GM15510 (cell line): ENCODE data around the gene SPP2.

Experiments
- POLR2A ChIP-seq: IDR thresholded peaks from 3 replicates; pipeline ENCODE4 v1.6.1; 2011; ENCODE audit warnings: borderline replicate concordance; ENCODE audit not compliant: insufficient read length; ENCODE audit errors: extremely low read depth

The SPP2 gene

DNA sequence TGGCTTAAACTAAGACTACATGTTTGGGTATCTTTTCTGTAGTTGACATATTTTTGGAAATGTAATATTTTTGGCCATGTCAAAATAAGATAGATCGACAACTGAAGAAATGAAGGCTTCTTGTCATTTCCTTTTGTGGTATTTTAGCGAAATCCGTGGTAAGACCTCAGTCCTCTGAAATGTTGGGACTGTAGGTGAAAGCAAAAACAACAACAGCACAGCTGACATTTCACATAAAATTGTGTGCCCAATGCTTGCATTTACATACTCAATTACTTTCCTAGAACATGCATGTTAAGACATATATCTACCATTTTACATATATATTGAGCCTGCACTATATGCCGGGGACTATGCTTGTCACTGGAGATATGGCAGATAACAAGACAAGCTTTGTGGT is 50.2 kb downstream of the SPP2 start:
- no peak for TF ChIP-seq POLR2A

DNA sequence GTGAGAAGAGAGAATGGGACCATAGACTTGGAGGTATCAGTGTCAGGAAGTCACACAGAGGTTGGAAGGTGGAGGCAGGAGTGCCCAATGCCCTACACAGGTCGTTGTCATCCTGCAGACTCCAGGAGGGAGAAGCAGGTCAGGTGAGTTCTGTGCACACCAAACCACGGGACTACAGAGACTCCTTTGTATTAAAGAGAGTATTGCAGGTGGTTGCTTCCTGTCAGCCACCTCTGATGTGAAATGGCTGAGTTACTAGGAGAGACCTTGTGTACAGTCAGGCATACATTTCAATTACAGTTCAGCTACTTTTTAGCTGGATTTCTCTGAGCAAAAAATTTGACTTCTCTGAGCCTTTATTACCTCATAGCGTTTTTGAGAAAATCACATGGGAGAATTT is 51.6 kb downstream of the SPP2 start:
- TF ChIP-seq POLR2A, result no peak

- no peak for TF ChIP-seq POLR2A
Measured at GRCh38 chr2:234107861-234108260, 57.4 kb downstream of the SPP2 start.

- TF ChIP-seq POLR2A, result no peak
Measured at GRCh38 chr2:234109321-234109720, 58.8 kb downstream of the SPP2 start.

DNA sequence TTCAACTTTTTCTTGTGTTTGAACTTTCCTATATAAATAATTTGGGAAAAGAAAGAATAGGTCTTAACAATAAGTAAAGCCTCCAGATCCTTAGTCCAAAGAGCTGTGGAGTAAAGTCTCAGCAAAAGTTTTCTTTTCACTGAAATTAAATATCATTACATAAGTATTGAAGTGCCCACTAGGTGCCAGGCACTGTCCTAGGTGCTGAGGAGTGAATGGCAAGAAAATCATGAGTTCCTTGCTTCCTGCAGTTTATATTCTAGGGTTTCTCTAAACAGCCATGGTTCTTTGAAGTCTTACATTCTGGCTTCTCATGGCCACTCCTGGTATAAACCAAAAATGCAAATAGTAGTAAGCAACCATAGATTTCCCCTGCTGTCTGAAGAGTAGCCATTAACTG is 59.7 kb downstream of the SPP2 start:
- TF ChIP-seq POLR2A, result no peak

- TF ChIP-seq POLR2A, result no peak
Measured at GRCh38 chr2:234111523-234111922, 61.0 kb downstream of the SPP2 start.

GRCh38 chr2:234116010-234116409 is 65.5 kb downstream of the SPP2 start:
- no peak for TF ChIP-seq POLR2A

DNA sequence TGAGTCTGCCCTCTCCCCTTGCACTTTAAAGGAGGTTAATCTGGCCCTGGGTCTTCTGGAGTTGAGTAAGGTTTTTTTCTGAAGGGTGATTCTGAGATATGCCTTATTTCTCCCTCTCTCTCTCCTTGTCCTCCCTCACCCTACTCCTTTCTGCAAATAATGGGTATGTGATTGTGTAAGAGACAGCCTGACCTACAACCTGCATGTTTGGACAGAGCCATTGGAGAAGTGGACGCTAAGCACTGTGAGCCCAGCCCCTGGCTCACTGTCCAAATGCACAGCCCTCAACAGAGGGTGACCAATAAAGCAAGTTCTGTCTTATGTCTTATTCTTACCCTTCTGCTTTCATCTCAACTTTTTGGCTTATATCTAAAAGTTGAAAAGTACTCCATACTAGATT is 71.5 kb downstream of the SPP2 start:
- no peak for TF ChIP-seq POLR2A

DNA sequence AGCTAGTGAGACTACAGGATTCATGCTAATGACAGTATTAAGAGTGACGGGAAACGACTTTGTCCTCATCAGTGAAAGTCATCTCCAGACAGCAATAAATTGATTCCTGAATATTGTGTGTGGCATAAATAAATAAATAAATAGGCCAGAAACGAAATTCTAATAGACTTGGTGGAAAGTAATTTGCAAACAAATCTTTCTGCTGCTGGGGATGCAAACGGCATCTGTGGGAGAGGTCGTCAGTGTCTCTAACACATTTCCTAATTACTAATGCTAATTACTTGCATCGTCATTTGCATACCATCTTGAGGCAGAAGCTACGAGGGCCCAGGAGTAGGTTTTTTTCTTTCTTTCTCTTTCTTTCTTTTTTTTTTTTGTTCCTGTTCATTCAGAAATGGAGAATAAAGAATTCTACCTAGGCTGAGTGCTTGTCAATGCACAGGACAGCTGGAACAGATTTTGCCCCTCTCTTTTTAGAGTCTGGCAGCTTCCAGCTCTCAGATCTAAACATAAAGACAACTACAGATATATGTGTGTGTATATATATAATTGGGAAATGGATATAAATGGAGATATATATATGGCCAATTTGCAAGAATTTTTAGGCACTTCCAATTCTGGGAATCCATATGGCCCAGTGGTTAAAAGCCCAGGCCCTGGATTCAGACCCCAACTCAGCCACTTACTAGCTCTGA is 75.1 kb downstream of the SPP2 start:
- TF ChIP-seq POLR2A, result no peak

GRCh38 chr2:234126146-234126470 is 75.6 kb downstream of the SPP2 start:
- no peak for TF ChIP-seq POLR2A
